CD4-positive, alpha-beta T cell treated with Interleukin-1 beta for 1 hour (primary cell): Measurements from ENCODE around the gene MACROD2.

Experiments used
- DNase-seq, 2 donors: peaks; one replicate each; pipeline ENCODE4 v3.0.0-alpha.2; 2020 to 2022

Gene MACROD2

DNA sequence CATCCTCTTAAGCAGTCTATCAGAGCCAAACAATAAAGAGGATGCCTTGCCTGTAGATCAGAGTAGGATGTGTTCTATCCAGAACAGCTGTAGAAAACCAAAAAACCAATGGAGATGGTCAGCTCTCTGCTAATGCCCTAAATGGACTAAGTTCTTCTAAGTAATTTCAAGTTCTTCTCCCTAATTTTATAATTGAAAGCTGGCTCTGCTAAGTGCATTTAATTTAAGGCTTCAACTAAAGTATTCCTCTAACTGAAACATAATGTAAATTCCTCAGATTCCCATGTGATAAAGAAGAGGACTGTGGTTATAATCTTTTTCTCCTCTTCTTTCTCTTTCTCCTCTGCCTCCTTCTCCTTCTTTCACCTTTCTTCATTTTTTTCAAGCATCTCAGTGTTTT, 1868.4 kb downstream of the MACROD2 start:
- no peak for DNase-seq

- no peak for DNase-seq
Observed at GRCh38 chr20:15865553-15865952, 1870.2 kb downstream of the MACROD2 start.

- DNase-seq, result no peak
Observed at GRCh38 chr20:15866916-15867730, 1871.8 kb downstream of the MACROD2 start.

- no peak for DNase-seq
Observed at GRCh38 chr20:15867899-15868298, 1872.6 kb downstream of the MACROD2 start.

DNA sequence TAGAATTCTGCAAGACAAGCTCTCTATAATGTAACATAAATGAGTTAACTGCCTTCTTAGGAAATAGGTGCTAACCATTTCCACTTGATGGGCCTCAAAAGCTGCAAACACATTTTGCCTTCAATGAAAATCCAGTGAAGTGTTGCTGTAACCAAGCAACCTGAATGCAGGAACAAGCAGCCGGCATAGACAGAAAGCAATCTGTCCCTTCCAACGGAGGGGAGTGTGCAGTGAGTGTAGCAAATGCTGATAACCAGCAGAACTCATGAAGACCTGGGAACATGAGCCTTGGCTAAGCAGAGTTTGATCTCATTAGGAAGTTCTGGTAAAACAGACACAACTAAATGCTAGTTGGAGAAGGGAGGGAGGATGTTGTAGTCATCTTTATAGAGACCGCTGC, 1880.1 kb downstream of the MACROD2 start:
- DNase-seq, result peak in 1 of 2 donors; percentile 22

GRCh38 chr20:15882553-15882952, 1887.2 kb downstream of the MACROD2 start:
- no peak for DNase-seq

GRCh38 chr20:15886250-15886649, 1890.9 kb downstream of the MACROD2 start:
- no peak for DNase-seq

DNA sequence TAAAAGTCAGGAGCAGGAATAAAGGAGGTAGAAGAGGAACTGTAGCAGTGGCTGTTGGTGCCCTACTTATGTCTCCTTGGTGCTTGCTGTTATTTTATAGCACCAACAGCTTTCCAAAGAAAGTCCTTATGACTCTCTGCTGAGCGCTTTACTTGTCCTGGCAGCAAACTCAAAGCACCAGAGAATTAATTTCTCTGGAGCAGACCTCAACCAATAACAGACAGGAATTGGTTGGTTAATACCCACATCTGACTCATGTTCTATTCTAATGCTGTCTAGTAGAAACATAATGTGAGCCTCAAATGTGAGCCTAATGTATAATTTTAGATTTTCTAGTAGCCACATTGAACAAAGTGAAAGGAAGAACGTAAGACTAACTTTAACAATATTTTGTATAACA, 1892.1 kb downstream of the MACROD2 start:
- no peak for DNase-seq

- DNase-seq, result no peak
Observed at GRCh38 chr20:15889061-15889460, 1893.7 kb downstream of the MACROD2 start.

- no peak for DNase-seq
Observed at GRCh38 chr20:15889514-15890256, 1894.4 kb downstream of the MACROD2 start.

- DNase-seq, result no peak
Observed at GRCh38 chr20:15890407-15890982, 1895.2 kb downstream of the MACROD2 start.

DNA sequence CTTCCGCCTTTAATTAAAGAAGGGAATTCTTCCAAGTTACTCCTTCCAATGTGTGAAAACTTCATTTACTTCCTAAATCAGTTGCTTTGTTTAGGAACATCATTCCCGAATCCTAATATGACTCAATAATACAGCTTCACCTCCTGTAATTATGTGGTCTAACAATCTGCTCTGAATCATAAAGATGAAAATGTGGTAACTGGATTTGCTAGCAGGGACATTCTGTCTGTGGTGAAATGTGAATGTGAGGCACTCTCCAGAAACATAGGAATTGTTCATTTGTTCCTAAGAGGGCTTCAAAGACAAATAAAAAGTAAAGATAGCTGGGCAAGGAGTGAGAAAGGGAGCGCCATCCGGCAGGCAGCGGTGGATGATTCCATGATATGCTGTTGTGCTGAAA, 1899.8 kb downstream of the MACROD2 start:
- DNase-seq, result no peak

DNA sequence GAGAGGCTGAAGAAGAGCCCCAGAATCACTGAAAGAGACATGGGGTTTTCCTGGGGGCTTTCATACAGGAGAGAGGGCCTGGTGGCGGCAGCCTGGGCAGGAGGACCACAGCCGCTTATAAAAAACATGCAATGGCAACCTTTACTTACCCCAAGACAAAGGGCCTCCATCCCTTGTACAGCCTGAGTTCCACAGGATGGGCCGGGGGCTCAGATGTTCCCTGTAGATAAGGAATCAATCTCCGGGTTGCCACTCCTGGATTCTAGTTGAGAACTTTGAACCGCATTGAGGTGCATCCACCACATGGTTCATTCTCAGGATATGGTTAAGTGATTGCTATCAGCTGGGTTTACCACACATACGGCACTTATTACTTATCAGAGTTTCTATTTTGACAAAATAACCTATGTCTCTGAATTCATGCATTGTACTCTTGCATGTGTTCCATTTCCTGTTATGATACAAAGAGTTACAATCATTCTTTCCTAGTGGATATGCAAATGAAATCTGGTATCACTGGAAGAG, 1900.3 kb downstream of the MACROD2 start:
- peak in 1 of 2 donors; percentile 1 for DNase-seq

DNA sequence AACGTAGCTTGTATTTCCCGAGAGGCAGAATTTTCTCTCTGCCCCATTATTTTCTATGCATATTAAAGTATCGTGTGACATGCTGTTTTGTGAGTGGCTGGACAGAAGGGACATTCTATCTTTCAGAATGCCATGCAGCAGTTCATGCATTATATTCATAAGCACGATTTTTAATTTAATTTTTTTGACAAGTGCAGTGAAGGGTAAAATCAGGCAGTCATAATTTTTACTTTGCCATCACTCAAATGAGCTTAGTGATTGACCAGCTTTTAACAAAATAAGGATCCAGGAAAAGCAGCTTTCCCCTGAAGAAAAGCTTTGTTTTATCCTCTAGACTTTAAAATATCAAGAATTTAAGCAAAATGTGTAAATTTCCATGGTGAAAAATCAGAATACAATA, 1904.7 kb downstream of the MACROD2 start:
- DNase-seq, result no peak

DNA sequence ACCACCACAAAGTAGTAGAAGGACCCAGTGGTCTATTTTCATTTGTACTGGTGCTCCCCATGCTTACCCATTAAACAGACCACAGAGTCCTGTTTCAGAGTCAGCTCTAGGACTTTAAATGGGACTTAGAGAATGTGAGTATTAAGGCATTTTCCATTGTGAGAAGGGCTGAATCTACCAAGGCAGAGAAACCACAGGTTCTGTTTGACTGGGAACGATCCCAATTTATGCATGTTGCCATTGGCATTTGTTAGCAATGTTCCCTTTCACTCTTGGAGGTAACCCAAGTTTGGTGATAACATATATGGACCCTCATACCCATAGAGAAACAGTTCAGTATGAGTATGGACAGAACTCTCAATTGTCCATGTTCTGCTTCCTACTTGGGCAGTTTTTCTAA, 1905.1 kb downstream of the MACROD2 start:
- no peak for DNase-seq

GRCh38 chr20:15902493-15902892, 1907.2 kb downstream of the MACROD2 start:
- no peak for DNase-seq

GRCh38 chr20:15905661-15906060, 1910.3 kb downstream of the MACROD2 start:
- no peak for DNase-seq

DNA sequence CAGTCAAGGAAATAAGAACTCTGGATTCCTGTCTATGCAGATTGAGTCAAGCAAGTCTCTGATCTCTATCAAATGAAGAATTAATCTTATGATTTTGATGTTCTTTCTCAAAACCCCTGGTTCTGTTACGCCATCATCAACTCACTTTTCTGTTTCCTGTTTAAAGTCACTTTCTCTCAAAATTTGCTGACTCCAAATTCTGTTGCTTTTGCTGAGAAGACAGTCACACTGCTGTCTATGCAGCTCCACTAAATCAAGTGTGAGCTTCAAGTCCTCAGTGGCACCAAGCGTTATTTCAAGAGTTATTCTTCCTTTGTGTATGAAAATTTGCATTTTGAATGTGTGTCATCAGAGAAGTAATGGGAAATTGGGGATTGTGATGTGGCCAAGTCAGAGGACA, 1914.7 kb downstream of the MACROD2 start:
- DNase-seq, result no peak

- DNase-seq, result no peak
Observed at GRCh38 chr20:15911581-15911980, 1916.3 kb downstream of the MACROD2 start.

DNA sequence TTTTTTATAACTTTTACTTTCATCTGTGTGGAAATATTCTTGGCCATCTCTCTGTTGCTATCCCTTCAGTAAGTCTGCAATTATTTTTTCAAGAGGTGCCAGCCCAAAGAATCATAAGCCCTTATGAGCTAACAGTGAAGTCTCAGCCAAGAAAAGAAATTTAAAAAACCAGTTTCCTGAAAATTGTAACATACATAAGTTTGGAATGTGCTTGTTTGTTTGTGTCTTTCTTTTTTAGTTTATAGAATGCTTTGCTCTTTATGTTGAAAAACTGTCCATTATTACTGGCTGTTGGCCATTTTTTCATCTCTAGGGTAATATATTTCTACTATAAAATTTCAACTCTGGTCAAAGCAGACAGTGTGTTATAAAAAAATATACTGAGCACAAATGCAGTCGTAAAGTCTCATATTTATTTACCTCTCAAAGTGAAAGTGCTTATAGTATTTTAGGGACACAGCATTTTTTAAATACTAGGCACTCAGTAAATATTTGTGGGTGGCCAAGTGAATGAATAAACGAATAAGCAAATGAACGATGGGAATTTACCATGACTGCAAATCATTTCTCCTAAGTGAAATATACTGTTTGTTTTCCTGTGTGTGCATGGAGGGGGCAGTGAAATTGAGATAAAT, 1918.2 kb downstream of the MACROD2 start:
- DNase-seq, result no peak

DNA sequence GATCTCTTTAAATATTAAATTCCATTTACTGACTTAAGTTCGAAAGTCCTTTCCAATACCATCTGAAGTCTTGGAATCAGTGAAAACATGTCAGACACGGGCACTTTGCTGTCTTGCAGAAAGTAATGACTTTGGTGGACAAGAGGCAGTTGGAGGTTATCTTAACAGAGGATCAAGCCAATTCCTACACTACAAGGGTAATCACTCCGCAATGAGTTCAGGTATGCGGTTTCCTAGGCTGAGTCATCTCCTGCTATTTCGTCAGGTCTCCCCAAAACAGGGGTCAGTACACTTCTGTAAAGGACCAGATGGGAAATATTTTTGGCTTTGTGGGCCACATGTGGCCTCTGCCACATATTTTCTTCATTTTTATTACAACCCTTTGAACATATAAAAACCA, 1921.3 kb downstream of the MACROD2 start:
- DNase-seq, result no peak

GRCh38 chr20:15917283-15917682, 1922.0 kb downstream of the MACROD2 start:
- no peak for DNase-seq

- DNase-seq, result no peak
Observed at GRCh38 chr20:15918631-15919030, 1923.3 kb downstream of the MACROD2 start.
